Right kidney (tissue), 9 donors: ENCODE measurements around the gene PIEZO1.
"Not testable (repeated sequence)": the region's sequence is repeated elsewhere in the genome, so short reads cannot be mapped to it uniquely, and the experiment has no call there.

Experiments used
- DNase-seq: peaks from one replicate; pipeline ENCODE4 v3.0.0-alpha.2; 2016
- long read RNA-seq, 8 donors: transcript quantifications; one replicate each; lab custom pipeline, GENCODE V29; 2026

Gene PIEZO1, protein sequence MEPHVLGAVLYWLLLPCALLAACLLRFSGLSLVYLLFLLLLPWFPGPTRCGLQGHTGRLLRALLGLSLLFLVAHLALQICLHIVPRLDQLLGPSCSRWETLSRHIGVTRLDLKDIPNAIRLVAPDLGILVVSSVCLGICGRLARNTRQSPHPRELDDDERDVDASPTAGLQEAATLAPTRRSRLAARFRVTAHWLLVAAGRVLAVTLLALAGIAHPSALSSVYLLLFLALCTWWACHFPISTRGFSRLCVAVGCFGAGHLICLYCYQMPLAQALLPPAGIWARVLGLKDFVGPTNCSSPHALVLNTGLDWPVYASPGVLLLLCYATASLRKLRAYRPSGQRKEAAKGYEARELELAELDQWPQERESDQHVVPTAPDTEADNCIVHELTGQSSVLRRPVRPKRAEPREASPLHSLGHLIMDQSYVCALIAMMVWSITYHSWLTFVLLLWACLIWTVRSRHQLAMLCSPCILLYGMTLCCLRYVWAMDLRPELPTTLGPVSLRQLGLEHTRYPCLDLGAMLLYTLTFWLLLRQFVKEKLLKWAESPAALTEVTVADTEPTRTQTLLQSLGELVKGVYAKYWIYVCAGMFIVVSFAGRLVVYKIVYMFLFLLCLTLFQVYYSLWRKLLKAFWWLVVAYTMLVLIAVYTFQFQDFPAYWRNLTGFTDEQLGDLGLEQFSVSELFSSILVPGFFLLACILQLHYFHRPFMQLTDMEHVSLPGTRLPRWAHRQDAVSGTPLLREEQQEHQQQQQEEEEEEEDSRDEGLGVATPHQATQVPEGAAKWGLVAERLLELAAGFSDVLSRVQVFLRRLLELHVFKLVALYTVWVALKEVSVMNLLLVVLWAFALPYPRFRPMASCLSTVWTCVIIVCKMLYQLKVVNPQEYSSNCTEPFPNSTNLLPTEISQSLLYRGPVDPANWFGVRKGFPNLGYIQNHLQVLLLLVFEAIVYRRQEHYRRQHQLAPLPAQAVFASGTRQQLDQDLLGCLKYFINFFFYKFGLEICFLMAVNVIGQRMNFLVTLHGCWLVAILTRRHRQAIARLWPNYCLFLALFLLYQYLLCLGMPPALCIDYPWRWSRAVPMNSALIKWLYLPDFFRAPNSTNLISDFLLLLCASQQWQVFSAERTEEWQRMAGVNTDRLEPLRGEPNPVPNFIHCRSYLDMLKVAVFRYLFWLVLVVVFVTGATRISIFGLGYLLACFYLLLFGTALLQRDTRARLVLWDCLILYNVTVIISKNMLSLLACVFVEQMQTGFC (N-terminal part only)
- long read RNA-seq, donor 1, transcript PIEZO1-208 (7 exons, 2,884 nt), result major isoform, 5 of 6 reads
- long read RNA-seq, donor 1, partial matches to known transcripts, result 0 of 6 reads
- long read RNA-seq, donor 1, other reads (novel, unspliced or antisense), result 0 of 6 reads
- long read RNA-seq, donor 2, result 0 reads
- long read RNA-seq, donor 3, partial matches to known transcripts, result 0 of 3 reads
- long read RNA-seq, donor 3, other reads (novel, unspliced or antisense), result 0 of 3 reads
- long read RNA-seq, donor 4, partial matches to known transcripts, result 0 of 1 reads
- long read RNA-seq, donor 4, other reads (novel, unspliced or antisense), result 0 of 1 reads
- long read RNA-seq, donor 5, partial matches to known transcripts, result 0 of 2 reads
- long read RNA-seq, donor 5, other reads (novel, unspliced or antisense), result 0 of 2 reads
- long read RNA-seq, donor 6, partial matches to known transcripts, result 0 of 8 reads
- long read RNA-seq, donor 6, other reads (novel, unspliced or antisense), result 0 of 8 reads
- long read RNA-seq, donor 7, result 0 reads
- long read RNA-seq, donor 8, partial matches to known transcripts, result 0 of 3 reads
- long read RNA-seq, donor 8, other reads (novel, unspliced or antisense), result 0 of 3 reads

DNA sequence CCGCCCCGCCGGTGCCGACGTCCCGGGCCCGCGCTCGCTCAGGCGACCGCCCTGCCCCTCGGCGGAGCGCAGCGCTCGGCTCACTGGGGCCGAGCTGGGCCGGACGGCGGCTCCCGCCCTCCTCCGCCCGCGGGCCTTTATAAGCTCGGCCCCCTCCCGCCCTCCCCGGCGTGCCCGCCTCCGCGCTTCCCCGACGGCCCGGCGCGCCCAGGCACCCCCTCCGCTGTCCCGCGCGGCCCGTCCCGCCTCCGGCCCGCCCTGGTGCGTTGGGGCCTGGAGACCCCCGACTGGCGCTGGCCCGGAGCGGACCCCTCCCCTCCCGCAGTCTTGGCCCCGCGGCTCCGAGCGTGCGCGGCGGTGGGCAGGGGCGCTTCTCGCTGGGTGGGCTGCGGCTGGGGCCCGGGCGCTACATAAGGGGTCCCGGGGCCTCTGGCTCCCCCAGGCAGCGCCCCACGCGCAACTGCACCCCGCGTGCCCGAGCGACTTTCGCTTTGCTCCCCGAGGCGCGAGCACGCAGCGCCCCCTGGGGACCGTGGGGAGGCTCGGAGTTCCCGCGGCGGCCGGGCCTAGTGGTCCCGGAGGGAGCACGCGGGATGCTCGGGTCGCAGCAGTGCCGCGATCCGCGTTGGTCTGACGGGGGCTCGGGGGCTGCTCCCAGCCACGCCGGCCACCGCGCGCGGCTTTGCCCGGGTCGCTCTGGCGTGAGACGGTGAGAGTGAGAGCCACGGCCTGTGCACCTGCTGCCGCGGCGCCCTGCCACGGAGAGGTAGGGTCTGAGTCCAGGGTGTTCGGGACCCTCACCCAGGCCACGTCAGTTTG is at the start of gene PIEZO1:
PIEZO1 (minus strand) TSS at position 115 of the 819 bp plus-strand sequence. CDS start 256 bp downstream, outside the sequence.
- peak; percentile 81 for DNase-seq

DNA sequence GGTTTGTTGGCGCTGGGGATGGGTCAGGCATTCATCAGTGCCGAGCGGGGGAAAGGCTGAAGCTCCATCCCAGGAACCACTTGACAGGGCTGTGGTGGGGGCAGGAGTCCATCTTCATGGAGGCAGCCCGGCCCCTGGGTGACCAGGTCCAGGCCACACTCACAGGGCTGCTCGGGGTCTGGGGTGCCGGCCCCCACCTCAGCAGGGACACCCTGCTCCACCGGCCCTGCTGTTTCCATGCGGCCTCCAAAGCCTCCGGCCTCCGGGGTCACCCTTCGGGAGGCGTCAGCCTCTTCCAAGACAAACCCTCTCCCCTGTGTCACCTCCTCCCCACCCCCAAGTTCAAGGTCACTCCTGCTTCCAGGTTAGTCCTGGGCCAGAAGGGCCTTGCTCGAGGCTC is 49.6 kb upstream of the PIEZO1 start:
- DNase-seq, result no peak

DNA sequence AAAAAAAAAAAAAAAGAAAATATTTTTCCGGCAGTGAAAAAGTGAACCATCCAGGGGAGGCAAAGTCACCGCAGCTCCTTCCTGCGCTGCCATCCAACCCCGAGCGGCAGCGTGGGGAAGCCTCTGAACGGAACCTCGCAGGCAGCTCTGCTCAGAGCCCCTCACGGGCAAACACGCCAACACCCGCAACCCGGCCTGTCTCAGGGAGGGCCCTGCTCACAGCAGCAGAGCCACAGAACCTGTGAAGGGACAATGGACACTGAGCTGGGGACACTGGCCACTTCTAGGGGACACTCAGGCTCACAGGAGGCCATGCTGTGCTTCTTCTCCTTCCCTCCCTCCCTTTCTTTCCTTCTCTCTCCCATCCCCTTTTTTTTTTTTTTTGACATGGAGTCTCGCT is 48.1 kb upstream of the PIEZO1 start:
- DNase-seq, result no peak

DNA sequence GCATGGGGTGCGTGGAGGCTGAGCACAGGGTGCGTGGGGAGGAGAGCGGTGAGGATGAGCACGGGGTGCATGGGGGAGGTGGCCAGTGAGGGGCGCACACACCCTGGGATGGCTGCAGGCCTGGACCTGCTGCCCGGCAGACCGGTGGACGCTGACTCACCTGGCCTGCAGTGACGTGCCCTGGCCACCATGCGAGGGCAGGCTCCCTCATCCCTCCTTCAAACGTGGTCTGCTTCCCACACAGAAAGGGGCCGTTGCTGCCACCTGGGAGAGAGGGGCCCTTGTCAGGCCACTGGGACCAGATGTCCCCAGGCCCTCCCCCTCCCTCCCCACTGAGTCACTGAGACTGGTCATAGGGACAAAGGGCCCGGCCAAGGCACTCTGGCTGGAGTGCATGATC is 46.8 kb upstream of the PIEZO1 start:
- DNase-seq, result no peak

DNA sequence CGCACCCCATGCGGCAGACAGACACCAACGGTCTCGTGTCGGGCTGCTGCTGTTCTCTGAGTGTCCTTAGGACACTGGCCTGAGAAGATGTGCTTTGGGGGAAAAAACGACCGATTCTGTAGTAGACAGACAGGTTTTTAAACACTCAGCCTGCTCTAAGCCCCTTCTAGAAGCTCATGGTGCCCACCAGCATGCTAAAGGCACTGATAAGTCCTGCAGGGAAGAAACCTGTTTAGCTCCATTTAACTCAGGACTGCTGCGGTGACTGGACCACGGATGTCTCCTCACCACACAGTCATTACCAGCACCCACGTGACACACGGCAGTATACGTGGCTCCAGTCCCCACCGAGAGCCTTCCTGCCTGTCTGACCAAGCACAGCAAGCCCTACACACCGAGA is 45.8 kb upstream of the PIEZO1 start:
- no peak for DNase-seq

DNA sequence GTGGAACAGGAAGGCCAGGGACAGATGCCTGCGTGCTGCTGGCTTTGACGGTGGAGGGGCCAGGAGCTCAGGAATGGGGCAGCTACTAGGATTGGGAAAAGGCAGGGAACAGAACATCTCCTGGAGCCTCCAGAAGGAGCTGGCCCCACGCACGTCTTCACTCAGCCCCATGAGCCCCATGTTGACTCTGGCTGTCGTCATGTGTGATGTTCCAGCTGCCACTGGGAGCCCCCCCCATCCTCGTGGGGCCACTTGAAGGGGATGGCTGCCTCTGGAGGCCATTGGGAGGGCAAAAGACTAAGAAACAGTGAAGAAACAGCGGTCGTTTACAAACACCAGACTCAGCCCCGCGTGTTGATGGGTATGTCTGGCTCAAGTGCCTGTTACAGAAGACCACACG is 45.2 kb upstream of the PIEZO1 start:
- DNase-seq, result peak; percentile 42

DNA sequence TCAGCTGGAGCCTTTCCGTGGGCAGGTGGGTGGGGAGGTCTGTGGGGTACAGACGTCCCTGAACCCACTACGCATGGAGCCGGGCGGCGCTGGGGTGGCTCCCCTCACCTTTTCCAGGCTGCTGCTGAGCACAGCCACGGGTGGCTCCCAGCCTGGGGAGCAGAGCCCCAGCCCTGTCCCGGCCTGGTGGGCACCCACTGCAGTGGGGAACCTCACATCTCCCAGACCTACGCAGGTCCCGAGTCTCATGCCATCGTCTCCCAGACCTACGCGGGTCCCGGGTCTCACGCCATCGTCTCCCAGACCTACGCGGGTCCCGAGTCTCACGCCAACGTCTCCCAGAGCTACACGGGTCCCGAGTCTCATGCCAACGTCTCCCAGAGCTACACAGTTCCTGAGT is 43.7 kb upstream of the PIEZO1 start:
- no peak for DNase-seq

DNA sequence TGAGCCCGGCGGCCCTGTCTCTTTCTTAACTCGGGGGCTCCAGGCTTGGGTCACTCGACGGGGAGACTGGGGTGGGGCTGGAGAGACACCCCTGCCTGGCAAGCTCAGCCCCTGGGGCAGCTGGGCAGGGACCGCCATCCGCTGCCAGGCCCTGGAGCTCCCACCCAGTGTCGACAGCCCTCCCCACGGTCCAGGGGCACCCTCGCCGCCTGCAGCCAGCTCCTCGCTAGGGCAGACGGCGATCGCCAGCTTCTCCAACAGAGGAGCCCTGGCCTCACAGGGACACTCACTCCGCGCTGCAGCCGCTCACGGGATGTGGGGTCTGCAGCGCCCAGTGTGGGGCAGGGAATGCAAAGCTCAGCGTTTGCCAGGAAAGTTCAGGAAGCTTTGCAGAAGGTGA is 42.7 kb upstream of the PIEZO1 start:
- DNase-seq, result no peak

DNA sequence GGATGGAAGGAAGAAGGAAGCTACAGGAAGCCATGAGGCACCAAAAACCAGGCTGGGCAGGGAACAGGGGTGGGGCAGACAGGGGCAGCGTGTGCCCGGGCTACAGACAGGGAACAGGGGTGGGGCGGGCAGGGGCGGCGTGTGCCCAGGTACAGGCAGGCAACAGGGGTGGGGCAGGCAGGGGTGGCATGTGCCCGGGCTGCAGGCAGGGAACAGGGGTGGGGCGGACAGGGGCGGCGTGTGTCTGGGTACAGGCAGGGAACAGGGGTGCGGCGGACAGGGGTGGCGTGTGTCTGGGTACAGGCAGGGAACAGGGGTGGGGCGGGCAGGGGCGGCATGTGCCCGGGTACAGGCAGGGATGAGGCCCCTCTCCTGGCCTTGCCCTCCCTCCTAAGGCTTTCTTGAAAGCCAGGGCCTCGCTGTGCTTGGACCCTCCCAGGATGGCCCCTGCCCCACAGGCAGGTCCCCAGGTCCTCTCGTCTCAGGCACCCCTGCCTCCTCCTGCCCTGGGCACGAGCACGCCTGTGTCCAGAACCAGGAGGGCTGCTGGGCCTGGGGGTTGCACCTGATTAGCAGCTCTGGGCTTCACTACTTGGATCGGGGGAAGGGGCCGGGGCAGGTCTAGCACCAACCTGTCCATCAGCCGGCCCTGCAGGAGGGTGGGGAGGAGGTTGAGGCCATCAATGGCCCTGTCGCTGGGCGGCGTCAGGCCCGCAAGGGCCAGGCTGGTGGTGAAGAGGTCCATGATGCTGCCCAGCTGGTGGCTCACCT is 41.2 kb upstream of the PIEZO1 start:
- DNase-seq, result no peak

DNA sequence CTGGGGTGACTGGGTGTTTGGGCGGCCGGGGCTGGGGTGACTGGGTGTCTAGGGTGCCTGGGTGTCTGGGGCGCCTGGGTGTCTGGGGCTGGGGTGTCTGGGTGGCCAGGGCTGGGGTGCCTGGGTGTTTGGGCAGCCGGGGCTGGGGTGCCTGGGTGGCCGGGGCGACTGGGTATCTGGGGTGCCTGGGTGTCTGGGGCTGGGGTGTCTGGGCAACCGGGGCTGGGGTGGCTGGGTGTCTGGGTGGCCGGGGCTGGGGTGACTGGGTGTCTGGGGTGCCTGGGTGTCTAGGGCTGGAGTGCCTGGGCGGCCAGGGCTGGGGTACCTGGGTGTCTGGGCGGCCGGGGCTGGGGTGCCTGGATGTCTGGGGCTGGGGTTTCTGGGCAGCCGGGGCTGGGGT is 40.1 kb upstream of the PIEZO1 start:
- no peak for DNase-seq

DNA sequence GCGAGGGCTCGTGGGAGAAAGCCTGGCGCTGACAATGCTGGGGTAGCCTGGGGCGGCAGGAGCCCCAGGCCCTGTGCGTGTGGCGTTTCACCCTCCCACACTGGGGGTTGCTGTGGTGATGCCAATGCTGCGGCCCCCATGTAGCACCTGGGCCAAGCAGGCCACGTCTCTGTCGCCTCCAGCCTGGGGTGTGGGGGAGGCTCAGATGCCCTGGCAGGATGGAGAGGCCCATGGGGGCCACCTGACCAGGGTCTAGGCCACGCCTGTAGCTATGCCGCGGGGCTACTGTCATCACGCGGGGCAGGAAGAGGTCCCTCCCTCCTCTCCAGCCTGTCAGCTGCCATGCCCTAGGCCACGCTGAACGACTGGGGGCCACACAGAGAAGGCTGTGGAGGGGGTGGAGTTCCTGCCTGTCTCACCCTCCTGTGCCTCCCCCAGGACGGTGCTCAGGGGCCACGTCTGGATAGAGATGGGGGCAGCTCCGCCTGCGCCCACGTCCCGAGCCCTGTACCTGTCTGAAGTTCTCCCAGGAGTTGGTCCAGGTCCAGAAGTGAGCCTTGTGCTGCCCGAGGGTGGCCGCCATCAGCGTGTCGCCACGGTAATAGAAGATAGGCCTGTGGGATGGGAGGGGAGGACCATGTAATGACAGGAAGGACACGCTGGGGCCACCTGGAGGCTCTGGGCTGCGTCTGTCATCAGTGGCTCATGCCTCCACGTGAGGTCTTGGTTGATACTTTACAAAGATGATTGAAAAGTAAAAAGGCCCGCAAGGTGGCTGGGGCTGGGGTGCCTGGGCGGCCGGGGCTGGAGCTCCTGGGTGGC is 39.4 kb upstream of the PIEZO1 start:
- no peak for DNase-seq

DNA sequence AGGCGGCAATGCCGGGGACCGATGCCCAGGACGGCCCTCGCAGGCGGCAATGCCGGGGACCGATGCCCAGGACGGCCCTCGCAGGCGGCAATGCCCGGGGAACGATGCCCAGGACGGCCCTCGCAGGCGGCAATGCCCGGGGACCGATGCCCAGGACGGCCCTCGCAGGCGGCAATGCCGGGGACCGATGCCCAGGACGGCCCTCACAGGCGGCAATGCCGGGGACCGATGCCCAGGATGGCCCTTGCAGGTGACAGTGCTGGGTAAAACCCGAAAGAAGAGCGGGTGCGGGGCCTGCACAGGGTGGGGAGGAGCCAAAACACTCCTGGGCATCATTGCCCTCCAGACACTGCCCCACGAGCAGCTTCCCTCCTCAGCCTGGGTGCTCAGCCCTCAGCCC is 38.6 kb upstream of the PIEZO1 start:
- not testable (repeated sequence) for DNase-seq

DNA sequence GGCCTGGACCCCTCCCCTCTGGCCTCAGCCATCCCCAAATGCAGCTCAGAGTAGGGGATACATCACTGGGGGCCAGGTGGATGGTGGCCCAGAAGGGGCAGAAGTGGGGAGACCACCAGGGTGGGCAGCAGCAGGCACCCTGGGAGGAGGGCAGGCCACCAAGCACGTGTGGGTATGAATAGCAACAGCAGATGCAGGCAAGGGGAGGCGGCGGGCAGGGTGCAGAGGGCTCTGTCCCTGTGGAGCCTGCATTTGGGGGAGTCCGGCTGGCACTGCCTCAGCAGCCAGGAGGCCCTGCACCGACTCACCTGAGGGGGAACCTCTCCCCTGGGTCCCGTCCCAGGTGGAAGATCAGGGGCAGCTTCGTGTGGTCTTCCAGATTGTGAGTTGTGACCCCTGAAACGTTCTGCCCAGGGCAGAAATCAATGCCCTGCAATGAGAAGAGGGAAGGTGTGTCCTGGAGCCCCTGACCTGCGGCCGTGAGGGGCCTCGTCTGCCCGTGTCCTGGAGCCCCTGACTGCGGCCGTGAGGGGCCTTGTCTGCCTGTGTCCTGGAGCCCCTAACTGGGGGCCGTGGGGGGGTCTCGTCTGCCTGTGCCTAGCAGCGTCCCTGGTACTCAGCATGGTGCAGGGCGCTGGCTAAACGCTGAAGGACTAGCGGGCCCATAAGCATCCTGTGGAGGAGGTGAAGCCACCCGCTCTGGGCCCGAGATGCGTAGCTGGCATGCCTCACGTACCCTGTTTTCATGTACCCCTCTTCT is 37.4 kb upstream of the PIEZO1 start:
- DNase-seq, result no peak

DNA sequence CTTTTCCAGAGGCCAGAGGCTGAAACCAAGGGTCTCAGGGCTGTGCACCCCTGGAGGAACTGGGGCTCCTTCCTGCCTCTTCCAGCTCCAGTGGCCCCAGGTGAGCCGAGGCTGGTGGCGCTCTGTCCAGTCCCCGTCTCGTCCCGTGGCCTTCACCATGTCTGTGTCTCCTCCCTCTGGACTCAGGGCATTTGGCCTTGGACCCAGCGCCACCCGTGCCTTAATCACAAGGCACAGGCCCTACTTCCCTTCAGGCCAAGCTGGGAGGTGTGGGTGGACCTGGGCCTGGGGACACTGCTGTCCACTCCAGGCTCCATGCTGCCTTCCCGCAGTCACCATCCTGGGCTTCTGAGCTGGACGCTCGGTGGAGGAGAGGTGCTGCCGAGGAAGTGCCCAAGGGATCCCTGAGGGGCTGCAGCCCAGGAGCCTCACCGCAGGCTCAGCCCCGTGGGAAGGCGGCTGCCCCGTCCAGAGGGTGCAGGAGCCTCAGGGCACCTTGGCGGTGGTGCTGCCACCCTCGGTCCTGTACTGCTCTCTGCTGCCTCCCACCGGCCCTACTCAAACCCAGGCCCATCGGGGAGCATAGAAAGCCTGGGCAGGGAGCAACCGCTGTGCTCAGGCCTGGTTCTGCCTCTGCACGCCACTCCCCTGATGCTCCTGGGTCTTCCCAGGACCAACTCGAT is 36.3 kb upstream of the PIEZO1 start:
- no peak for DNase-seq

DNA sequence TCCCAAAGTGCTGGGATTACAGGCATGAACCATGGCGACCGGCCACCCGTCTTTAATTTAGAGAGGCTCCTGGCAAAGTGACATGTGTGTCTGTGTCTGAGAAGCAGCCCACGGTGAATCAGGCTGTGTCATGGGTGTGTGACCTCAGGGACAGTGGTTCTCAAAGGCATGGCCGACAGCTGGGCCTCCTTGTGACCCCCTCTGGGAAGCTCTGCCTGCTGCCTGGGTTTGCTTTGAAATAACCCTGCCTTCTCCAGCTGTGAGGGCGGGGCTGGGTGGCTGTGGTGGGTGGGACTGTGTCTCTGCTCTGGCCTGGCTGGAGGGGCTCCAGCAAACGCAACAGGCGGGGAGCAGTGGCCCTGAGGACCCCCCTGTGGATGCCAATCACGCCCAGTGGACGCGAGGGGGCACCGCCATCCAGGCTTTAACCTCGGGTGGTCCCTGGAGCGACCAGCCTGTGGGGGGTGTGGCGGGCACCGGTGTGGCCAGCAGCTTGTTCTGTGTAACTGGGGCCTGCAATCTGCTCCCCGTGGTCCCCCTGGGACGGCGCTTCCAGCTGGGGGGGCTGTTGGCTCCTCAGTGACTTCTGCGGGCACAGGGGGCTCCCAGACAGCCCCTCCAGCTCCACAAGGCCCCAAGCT is 35.5 kb upstream of the PIEZO1 start:
- DNase-seq, result no peak

DNA sequence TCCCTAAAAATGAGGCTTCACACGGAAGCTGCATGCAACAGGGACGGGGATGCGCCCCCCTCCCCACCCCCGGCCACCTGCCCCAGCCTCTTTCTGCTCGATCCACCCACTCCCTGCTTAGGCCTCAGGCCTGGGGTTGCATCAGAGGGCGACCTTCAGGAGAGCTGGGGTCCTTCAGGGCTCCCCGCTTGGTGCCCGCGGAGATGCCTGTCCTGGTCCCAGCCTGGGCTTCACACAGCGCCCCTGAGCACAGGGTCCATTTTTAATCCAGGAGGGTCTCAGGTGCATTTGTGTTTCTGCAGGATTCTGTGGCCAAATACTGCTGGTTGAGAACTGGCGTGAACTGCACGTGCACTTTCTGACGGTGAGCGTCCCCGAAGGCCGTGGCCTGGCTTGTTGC is 34.1 kb upstream of the PIEZO1 start:
- DNase-seq, result no peak

DNA sequence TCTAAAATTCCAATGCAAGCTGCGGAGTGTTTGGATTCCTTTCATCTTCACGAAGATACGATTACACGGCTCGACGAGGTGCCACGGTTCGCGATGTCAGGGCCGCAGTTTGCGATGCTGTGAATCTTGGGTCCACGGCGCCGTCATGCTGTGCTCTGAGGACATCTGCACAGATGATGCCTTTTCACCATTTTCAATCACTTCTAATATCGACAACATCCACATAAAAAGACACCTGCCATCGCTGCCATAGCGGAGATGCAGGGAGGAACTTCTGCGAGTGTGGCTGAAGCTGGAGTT is 33.5 kb upstream of the PIEZO1 start:
- no peak for DNase-seq
